Hepatocyte (in vitro differentiated cells): ENCODE measurements around the gene ZNF44. TPM values are rescaled to one million over a fixed set of nuclear protein-coding genes. Genes with fewer than 3 reads are reported as not detected.

ENCODE experiments used
- DNase-seq: peaks from one replicate; pipeline ENCODE4 v3.0.0-alpha.2; 2016; ENCODE audit warnings: low spot score
- H2AFZ ChIP-seq: fragments of 200-600 bp; sonication (generic); 2 replicates; pipeline ENCODE4 v1.6.0; 2016; ENCODE audit warnings: antibody characterized with exemption, mild to moderate bottlenecking
- H3K27ac ChIP-seq: fragments of 200-600 bp; sonication (generic); 2 replicates; pipeline ENCODE4 v1.5.1; 2016; ENCODE audit warnings: mild to moderate bottlenecking
- H3K27me3 ChIP-seq: fragments of 200-600 bp; sonication (generic); 2 replicates; pipeline ENCODE4 v1.6.1; 2016
- H3K36me3 ChIP-seq: fragments of 200-600 bp; sonication (generic); replicated peaks from 2 replicates; pipeline ENCODE4 v1.5.1; 2016; ENCODE audit warnings: low read depth; ENCODE audit not compliant: insufficient read depth
- H3K4me1 ChIP-seq: fragments of 200-600 bp; sonication (generic); 2 replicates; pipeline ENCODE4 v1.5.1; 2016; ENCODE audit warnings: mild to moderate bottlenecking, moderate library complexity; ENCODE audit not compliant: insufficient read depth
- H3K4me2 ChIP-seq: fragments of 200-600 bp; sonication (generic); 2 replicates; pipeline ENCODE4 v1.6.0; 2016
- H3K4me3 ChIP-seq: fragments of 200-600 bp; sonication (generic); 2 replicates; pipeline ENCODE4 v1.5.1; 2016; ENCODE audit warnings: mild to moderate bottlenecking
- H3K79me2 ChIP-seq: fragments of 200-600 bp; sonication (generic); 2 replicates; pipeline ENCODE4 v1.6.0; 2017; ENCODE audit warnings: mild to moderate bottlenecking
- H3K9me2 ChIP-seq: fragments of 200-600 bp; sonication (generic); replicated peaks from 2 replicates; pipeline ENCODE4 v1.6.0; 2017; ENCODE audit warnings: mild to moderate bottlenecking; ENCODE audit not compliant: insufficient read depth
- H3K9me3 ChIP-seq: fragments of 200-600 bp; sonication (generic); 2 replicates; pipeline ENCODE4 v1.5.1; 2016; ENCODE audit warnings: low read depth, mild to moderate bottlenecking
- H4K20me1 ChIP-seq: fragments of 200-600 bp; sonication (generic); 2 replicates; pipeline ENCODE4 v1.6.0; 2016; ENCODE audit warnings: mild to moderate bottlenecking; ENCODE audit not compliant: insufficient read depth, poor library complexity, severe bottlenecking
- EZH2 ChIP-seq: fragments of 200-600 bp; sonication (generic); IDR thresholded peaks from 2 replicates; pipeline ENCODE4 v1.6.1; 2016; ENCODE audit warnings: antibody characterized with exemption, mild to moderate bottlenecking, borderline replicate concordance
- EZH2phosphoT487 ChIP-seq: fragments of 200-600 bp; sonication (generic); IDR thresholded peaks from one replicate; pipeline ENCODE4 v1.6.1; 2018; ENCODE audit warnings: antibody characterized with exemption, mild to moderate bottlenecking, low read depth, moderate library complexity; ENCODE audit not compliant: unreplicated experiment, severe bottlenecking
- WGBS: methylation state at CpG from one replicate; pipeline ENCODE4 v1.1.6; 2016; ENCODE audit warnings: low lambda C conversion rate; ENCODE audit errors: missing lambda C conversion rate; 5-methylcytosine and 5-hydroxymethylcytosine counted together
- polyA plus RNA-seq: library from polyadenylated mRNA; unstranded; fragments of >200 nt; fragmentation: Nextera tagmentation; extraction: Ambion mirVana; gene quantifications from 2 replicates; pipeline ENCODE4 v1.2.1, GENCODE V29; 2016
- total RNA-seq: library from RNA; depleted of rRNA; stranded (reverse); fragments of >200 nt; gene quantifications from 2 replicates; pipeline ENCODE4 v1.2.3, GENCODE V29; 2014
- TF ChIP-seq, protein P1 (sequence below): fragments of 200-600 bp; sonication (generic); IDR thresholded peaks from 2 replicates; pipeline ENCODE4 v1.5.1; 2016; ENCODE audit warnings: antibody characterized with exemption, mild to moderate bottlenecking; ENCODE audit not compliant: poor library complexity

ZNF44 gene
- total and polyA plus RNA-seq, 2 experiments from 2014 or later, result 9.9 to 10.9 TPM

DNA sequence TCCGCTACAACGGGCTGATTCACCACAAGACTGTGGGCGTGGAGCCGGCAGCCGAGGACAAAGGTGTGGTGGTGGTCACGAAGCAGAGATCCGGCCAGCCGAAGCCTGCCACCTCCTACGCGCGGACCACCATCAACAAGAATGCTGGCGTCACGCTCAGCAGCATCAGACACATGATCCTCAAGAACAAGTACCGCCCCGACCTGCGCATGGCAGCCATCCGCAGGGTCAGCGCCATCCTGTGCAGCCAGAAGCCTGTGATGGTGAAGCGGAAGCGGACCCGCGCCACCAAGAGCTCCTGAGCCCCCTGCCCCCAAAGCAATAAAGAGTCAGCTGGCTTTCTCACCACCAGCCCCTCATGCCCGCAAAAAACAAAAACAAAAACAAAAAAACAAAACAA is 34.4 kb downstream of the ZNF44 start:
- H3K27me3 ChIP-seq, result no peaks in the 10 kb centered on the region
- H3K4me3 ChIP-seq, result no peak overlapping the region
- WGBS, result 97% methylated on average over 23 of the region's 23 CpGs
- H3K4me1 ChIP-seq, result no peaks in the 10 kb centered on the region
- no peaks in the 10 kb centered on the region for H4K20me1 ChIP-seq
- H3K79me2 ChIP-seq, result no peaks in the 10 kb centered on the region
- no peak for TF ChIP-seq EZH2
- no peak for TF ChIP-seq EZH2phosphoT487
- TF ChIP-seq, protein P1, sequence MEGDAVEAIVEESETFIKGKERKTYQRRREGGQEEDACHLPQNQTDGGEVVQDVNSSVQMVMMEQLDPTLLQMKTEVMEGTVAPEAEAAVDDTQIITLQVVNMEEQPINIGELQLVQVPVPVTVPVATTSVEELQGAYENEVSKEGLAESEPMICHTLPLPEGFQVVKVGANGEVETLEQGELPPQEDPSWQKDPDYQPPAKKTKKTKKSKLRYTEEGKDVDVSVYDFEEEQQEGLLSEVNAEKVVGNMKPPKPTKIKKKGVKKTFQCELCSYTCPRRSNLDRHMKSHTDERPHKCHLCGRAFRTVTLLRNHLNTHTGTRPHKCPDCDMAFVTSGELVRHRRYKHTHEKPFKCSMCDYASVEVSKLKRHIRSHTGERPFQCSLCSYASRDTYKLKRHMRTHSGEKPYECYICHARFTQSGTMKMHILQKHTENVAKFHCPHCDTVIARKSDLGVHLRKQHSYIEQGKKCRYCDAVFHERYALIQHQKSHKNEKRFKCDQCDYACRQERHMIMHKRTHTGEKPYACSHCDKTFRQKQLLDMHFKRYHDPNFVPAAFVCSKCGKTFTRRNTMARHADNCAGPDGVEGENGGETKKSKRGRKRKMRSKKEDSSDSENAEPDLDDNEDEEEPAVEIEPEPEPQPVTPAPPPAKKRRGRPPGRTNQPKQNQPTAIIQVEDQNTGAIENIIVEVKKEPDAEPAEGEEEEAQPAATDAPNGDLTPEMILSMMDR, result no peak
- no peak overlapping the region for H3K4me2 ChIP-seq
- no peaks in the 10 kb centered on the region for H3K36me3 ChIP-seq
- no peak overlapping the region for H2AFZ ChIP-seq
- no peaks in the 10 kb centered on the region for H3K9me2 ChIP-seq
- DNase-seq, result no peak
- H3K9me3 ChIP-seq, result no peaks in the 10 kb centered on the region
- H3K27ac ChIP-seq, result no peak overlapping the region

DNA sequence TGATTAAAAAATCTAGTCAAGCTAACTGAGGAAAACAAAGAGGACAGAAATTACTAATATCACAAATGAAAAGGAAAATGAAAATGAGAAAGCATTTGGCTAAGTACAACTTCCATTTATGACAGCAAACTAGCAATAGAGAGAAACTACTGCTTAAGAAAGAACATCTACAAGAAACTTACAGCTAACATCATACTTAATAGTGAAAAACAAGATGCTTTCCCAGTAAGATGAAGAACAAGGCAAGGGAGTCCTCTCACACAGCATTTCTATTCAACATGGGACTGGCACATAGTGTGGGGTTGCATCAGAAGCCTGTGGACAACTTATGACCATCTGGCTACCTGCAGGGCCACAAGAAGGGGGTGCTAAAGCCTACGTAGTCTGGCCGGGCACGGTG is 39.3 kb downstream of the ZNF44 start:
- 90% methylated on average over 3 of the region's 3 CpGs for WGBS
- Histone ChIP-seq H3K9me2 (no peaks in the 10 kb centered on the region), H3K27ac (no peak overlapping the region), H3K79me2 (no peaks in the 10 kb centered on the region), H3K4me2 (no peak overlapping the region), H3K36me3 (no peaks in the 10 kb centered on the region), H3K27me3 (no peaks in the 10 kb centered on the region), H3K9me3 (peaks cover 15% of the 10 kb centered on the region), H3K4me1 (no peaks in the 10 kb centered on the region), H3K4me3 (no peak overlapping the region), H4K20me1 (no peaks in the 10 kb centered on the region), H2AFZ (no peak overlapping the region)
- DNase-seq, result no peak
- TF ChIP-seq EZH2 (no peak), EZH2phosphoT487 (no peak)
- TF ChIP-seq, protein P1, result no peak

DNA sequence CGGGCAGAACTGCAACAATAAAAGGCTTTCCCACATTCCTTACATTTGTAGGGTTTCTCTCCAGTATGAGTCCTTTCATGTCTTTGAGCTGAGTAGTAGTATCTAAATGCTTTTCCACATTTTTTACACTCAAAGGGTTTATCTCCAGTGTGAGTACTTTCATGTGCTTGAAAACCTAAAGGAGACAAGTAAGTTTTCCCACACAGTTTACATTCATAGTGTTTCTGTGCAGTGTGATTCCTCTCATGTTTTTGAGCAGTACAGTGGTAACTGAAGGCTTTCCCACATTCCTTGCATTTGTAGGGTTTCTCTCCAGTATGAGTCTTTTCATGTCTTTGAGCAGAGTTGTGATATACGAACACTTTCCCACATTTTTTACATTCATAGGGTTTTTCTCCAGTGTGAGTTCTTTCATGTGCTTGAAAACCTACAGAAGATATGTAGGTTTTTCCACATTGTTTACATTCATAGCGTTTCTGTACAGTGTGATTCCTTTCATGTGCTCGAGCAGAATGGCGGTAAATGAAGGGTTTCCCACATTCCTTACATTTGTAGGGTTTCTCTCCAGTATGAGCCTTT is 47.0 kb downstream of the ZNF44 start:
- no peak overlapping the region for H3K27ac ChIP-seq
- no peak overlapping the region for H3K4me3 ChIP-seq
- no peak overlapping the region for H3K4me2 ChIP-seq
- no peaks in the 10 kb centered on the region for H4K20me1 ChIP-seq
- H2AFZ ChIP-seq, result no peak overlapping the region
- H3K9me3 ChIP-seq, result peaks cover 64% of the 10 kb centered on the region
- no peaks in the 10 kb centered on the region for H3K4me1 ChIP-seq
- DNase-seq, result no peak
- no peaks in the 10 kb centered on the region for H3K27me3 ChIP-seq
- no peaks in the 10 kb centered on the region for H3K36me3 ChIP-seq
- WGBS, result 97% methylated on average over 5 of the region's 5 CpGs
- TF ChIP-seq EZH2, result no peak
- H3K79me2 ChIP-seq, result no peaks in the 10 kb centered on the region
- H3K9me2 ChIP-seq, result no peaks in the 10 kb centered on the region

DNA sequence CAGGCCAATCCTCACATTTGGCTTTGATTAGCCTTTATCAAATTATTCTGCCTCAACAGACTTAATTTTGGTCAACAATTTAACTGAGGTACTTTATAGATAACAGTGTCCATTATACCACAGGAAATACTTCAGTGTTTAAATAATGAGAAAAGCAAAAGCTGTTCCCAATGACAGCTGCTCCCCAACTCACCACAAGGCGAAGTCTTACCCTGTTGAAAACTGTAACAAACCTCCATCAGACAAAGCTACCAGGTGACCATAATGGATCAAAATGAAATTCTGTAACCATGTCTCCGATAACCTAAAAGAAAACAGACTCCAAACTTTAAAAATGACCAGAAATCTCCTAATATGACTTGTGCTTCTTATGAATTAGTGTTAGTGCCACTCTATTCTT is 50.3 kb downstream of the ZNF44 start:
- no peaks in the 10 kb centered on the region for H3K9me2 ChIP-seq
- 100% methylated on average over 2 of the region's 2 CpGs for WGBS
- no peak for DNase-seq
- no peaks in the 10 kb centered on the region for H3K36me3 ChIP-seq
- TF ChIP-seq, protein P1, result no peak
- TF ChIP-seq EZH2phosphoT487 (no peak), EZH2 (no peak)
- H3K4me1 ChIP-seq, result no peaks in the 10 kb centered on the region
- H3K4me3 ChIP-seq, result no peak overlapping the region
- H3K27me3 ChIP-seq, result no peaks in the 10 kb centered on the region
- H3K27ac ChIP-seq, result no peak overlapping the region
- no peaks in the 10 kb centered on the region for H3K79me2 ChIP-seq
- H3K4me2 ChIP-seq, result no peak overlapping the region
- H4K20me1 ChIP-seq, result no peaks in the 10 kb centered on the region
- peaks cover 41% of the 10 kb centered on the region for H3K9me3 ChIP-seq
- H2AFZ ChIP-seq, result no peak overlapping the region
